GM21529 (cell line): ENCODE results near the gene PSMB11.

Experiments used
- ATAC-seq: cut with Tn5 transposase; IDR thresholded peaks from one replicate; pipeline ENCODE4 v1.9.1; 2021; ENCODE audit not compliant: unreplicated experiment

The PSMB11 gene

GRCh38 chr14:23056956-23057756, 15.1 kb downstream of the PSMB11 start, which contains the start of gene CDH24:
Gene CDH24 (minus strand): TSS chr14:23057520. CDS start chr14:23055733, 1,787 bp downstream.
- ATAC-seq = peak; percentile 38

GRCh38 chr14:23057757-23058653, 16.0 kb downstream of the PSMB11 start:
- peak; percentile 68 for ATAC-seq

- no peak for ATAC-seq
These were observed 16.9 kb downstream of the PSMB11 start for GRCh38 chr14:23058654-23059504.

- no peak for ATAC-seq
These were observed 18.7 kb downstream of the PSMB11 start for GRCh38 chr14:23060536-23061260.

GRCh38 chr14:23062002-23062401, 20.0 kb downstream of the PSMB11 start:
- no peak for ATAC-seq

GRCh38 chr14:23063601-23064000, 21.6 kb downstream of the PSMB11 start:
- ATAC-seq = no peak

GRCh38 chr14:23066368-23066767, 24.4 kb downstream of the PSMB11 start:
- no peak for ATAC-seq

- no peak for ATAC-seq
These were observed 25.1 kb downstream of the PSMB11 start for GRCh38 chr14:23066855-23067744.

GRCh38 chr14:23067847-23068788, 26.1 kb downstream of the PSMB11 start:
- no peak for ATAC-seq

- ATAC-seq = peak; percentile 73
These were observed 26.9 kb downstream of the PSMB11 start for GRCh38 chr14:23068789-23069412.

- ATAC-seq = no peak
These were observed 27.4 kb downstream of the PSMB11 start for GRCh38 chr14:23069413-23069806.

GRCh38 chr14:23070262-23071129, 28.5 kb downstream of the PSMB11 start:
- no peak for ATAC-seq

- ATAC-seq = peak; percentile 91
These were observed 29.4 kb downstream of the PSMB11 start for GRCh38 chr14:23071244-23071920.

GRCh38 chr14:23071921-23072539, 30.0 kb downstream of the PSMB11 start:
- no peak for ATAC-seq

GRCh38 chr14:23074906-23075305, 32.9 kb downstream of the PSMB11 start:
- ATAC-seq = no peak
